Measurements from ENCODE around the gene PHGDH.

- TF ChIP-seq CTCF (IDR thresholded peaks at IDR 0.05) (no peak), MAX (CRISPR knock-in tag; IDR thresholded peaks at IDR 0.05) (no peak)
Measured at GRCh38 chr1:119772298-119772697, 60.6 kb downstream of the PHGDH start.
